Measurements from ENCODE around the gene ZBP1.

Gene ZBP1

DNA sequence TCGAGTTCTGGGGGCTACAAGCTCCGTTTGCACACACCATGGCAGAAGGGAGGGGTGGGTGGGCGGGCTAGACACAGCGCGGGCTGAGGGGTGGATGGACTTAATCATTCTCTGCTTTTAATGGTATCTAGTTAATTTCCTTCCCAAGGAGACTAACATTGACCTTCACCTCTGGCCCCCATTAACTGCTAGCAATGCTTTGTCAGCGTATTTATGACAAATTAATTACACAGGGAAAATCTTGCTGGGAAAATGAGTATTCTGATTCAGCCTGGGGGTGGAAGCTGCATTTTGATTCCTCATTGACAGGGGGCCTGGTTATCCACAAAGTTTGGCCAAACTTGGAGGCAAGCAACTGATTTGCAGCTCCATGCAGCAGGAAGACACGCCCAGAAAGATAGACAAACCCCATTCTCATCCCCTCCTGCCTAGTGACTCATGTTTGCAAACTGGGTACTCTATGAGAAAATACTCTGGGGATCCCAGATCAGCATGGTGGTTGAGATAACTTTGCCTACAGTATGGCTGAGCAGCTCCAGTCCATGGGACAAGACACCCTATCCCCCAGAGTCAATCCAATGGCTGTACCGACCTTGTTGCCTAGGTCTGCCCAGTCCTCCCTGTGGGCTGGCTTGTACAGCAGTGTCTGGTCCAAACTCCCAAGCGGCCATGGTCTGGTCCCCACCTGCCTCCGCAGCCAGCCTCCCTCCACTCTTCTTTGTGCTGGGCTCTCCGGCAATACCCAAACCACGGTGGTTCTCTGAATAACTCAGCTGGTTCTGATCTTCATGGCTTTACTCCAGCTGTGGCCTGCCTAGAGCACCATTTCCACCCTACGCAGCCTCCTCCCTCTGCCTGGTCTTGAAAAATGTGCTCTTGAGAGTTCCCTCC, 19.7 kb downstream of the ZBP1 start:
- Histone ChIP-seq H3K27me3 (ENCODE audit: low read depth, low read length) (peaks cover 65% of the 10 kb centered on the region), H3K4me3 (ENCODE audit: low read length) (no peak overlapping the region), H3K27ac (ENCODE audit: low read length) (no peak overlapping the region), H4K20me1 (ENCODE audit: insufficient read depth, low read length) (no peaks in the 10 kb centered on the region), H3K9ac (ENCODE audit: low read length) (no peak overlapping the region), H2AFZ (ENCODE audit: low read depth, low read length) (no peak overlapping the region), H3K79me2 (ENCODE audit: low read length) (no peaks in the 10 kb centered on the region), H3K4me2 (ENCODE audit: low read length) (no peak overlapping the region; the same call in 1 of the 2 replicates), H3K36me3 (replicated peaks; ENCODE audit: low read depth, low read length) (no peaks in the 10 kb centered on the region), H3K9me3 (ENCODE audit: insufficient read depth, low read length) (no peaks in the 10 kb centered on the region), H3K4me1 (ENCODE audit: low read length) (peaks cover 28% of the 10 kb centered on the region)
- TF ChIP-seq, protein P1, sequence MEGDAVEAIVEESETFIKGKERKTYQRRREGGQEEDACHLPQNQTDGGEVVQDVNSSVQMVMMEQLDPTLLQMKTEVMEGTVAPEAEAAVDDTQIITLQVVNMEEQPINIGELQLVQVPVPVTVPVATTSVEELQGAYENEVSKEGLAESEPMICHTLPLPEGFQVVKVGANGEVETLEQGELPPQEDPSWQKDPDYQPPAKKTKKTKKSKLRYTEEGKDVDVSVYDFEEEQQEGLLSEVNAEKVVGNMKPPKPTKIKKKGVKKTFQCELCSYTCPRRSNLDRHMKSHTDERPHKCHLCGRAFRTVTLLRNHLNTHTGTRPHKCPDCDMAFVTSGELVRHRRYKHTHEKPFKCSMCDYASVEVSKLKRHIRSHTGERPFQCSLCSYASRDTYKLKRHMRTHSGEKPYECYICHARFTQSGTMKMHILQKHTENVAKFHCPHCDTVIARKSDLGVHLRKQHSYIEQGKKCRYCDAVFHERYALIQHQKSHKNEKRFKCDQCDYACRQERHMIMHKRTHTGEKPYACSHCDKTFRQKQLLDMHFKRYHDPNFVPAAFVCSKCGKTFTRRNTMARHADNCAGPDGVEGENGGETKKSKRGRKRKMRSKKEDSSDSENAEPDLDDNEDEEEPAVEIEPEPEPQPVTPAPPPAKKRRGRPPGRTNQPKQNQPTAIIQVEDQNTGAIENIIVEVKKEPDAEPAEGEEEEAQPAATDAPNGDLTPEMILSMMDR (IDR thresholded peaks at IDR 0.05; ENCODE audit: low read depth, low read length), result no peak
- no peak for TF ChIP-seq EZH2phosphoT487 (IDR thresholded peaks at IDR 0.05; ENCODE audit: low read depth)

GRCh38 chr20:57598491-57598890, 21.7 kb downstream of the ZBP1 start:
- H3K4me1 ChIP-seq (ENCODE audit: low read length), result peaks cover 27% of the 10 kb centered on the region
- no peak overlapping the region for H3K4me3 ChIP-seq (ENCODE audit: low read length)
- H2AFZ ChIP-seq (ENCODE audit: low read depth, low read length), result no peak overlapping the region
- no peak overlapping the region for H3K9ac ChIP-seq (ENCODE audit: low read length)
- no peak overlapping the region for H3K4me2 ChIP-seq (ENCODE audit: low read length)
- H3K9me3 ChIP-seq (ENCODE audit: insufficient read depth, low read length), result no peaks in the 10 kb centered on the region
- no peak for TF ChIP-seq EZH2phosphoT487 (IDR thresholded peaks at IDR 0.05; ENCODE audit: low read depth)
- TF ChIP-seq, protein P1 (IDR thresholded peaks at IDR 0.05; ENCODE audit: low read depth, low read length), result no peak
- H3K79me2 ChIP-seq (ENCODE audit: low read length), result no peaks in the 10 kb centered on the region
- H4K20me1 ChIP-seq (ENCODE audit: insufficient read depth, low read length), result peaks cover 3% of the 10 kb centered on the region; the same call in 1 of the 2 replicates
- no peaks in the 10 kb centered on the region for H3K36me3 ChIP-seq (replicated peaks; ENCODE audit: low read depth, low read length)
- no peak overlapping the region for H3K27ac ChIP-seq (ENCODE audit: low read length)
- H3K27me3 ChIP-seq (ENCODE audit: low read depth, low read length), result peaks cover 83% of the 10 kb centered on the region

GRCh38 chr20:57598060-57598459, 22.2 kb downstream of the ZBP1 start:
- H3K27ac ChIP-seq (ENCODE audit: low read length), result no peak overlapping the region
- no peak overlapping the region for H3K4me2 ChIP-seq (ENCODE audit: low read length)
- no peak overlapping the region for H3K4me3 ChIP-seq (ENCODE audit: low read length)
- no peak for TF ChIP-seq EZH2phosphoT487 (IDR thresholded peaks at IDR 0.05; ENCODE audit: low read depth)
- TF ChIP-seq, protein P1 (IDR thresholded peaks at IDR 0.05; ENCODE audit: low read depth, low read length), result no peak
- H3K27me3 ChIP-seq (ENCODE audit: low read depth, low read length), result peaks cover 84% of the 10 kb centered on the region
- no peaks in the 10 kb centered on the region for H3K36me3 ChIP-seq (replicated peaks; ENCODE audit: low read depth, low read length)
- no peaks in the 10 kb centered on the region for H3K9me3 ChIP-seq (ENCODE audit: insufficient read depth, low read length)
- no peak overlapping the region for H3K9ac ChIP-seq (ENCODE audit: low read length)
- H2AFZ ChIP-seq (ENCODE audit: low read depth, low read length), result no peak overlapping the region
- peaks cover 3% of the 10 kb centered on the region; the same call in 1 of the 2 replicates for H4K20me1 ChIP-seq (ENCODE audit: insufficient read depth, low read length)
- no peaks in the 10 kb centered on the region for H3K79me2 ChIP-seq (ENCODE audit: low read length)
- H3K4me1 ChIP-seq (ENCODE audit: low read length), result peaks cover 31% of the 10 kb centered on the region
